Hair follicular keratinocyte (primary cell): ENCODE measurements around the gene GALNT3. TPM values are rescaled to one million over a fixed set of nuclear protein-coding genes. Genes with fewer than 3 reads are reported as not detected.

Experiments
- total RNA-seq: library from RNA; depleted of rRNA; stranded (reverse); fragments of >200 nt; gene quantifications from 2 replicates; pipeline ENCODE4 v1.2.3, GENCODE V29; 2015

The GALNT3 gene
- total RNA-seq = 89.5 and 100.0 TPM in 2 replicates

GRCh38 chr2:165793779-165794535, at the start of gene GALNT3:
TSS of gene GALNT3 (minus strand) at chr2:165794247. CDS start at chr2:165770700, 23,547 bp downstream.

Other genes starting within 250 kb of the GALNT3 start
- 9.7 and 15.6 TPM in 2 replicates for gene TTC21B, start 159.5 kb upstream of the GALNT3 start, total RNA-seq